Astrocyte (in vitro differentiated cells and primary cell): Measurements from ENCODE around the gene MSLN. TPM values are rescaled to one million over a fixed set of nuclear protein-coding genes. Genes with fewer than 3 reads are reported as not detected.

Experiments
- DNase-seq: peaks from one replicate; pipeline ENCODE4 v3.0.0-alpha.2; 2010; ENCODE audit warnings: low read depth
- FAIRE-seq: peaks from 2 replicates; lab custom pipeline; 2011; peaks lifted over from hg19 to GRCh38; lab: Jason Lieb, UNC
- H2AFZ ChIP-seq: 2 replicates; pipeline ENCODE4 v1.6.0; 2012; ENCODE audit warnings: low read depth, low read length, inconsistent platforms
- H3K27ac ChIP-seq: 2 replicates; pipeline ENCODE4 v1.5.1; 2011; ENCODE audit warnings: low read depth, low read length, inconsistent platforms
- H3K27me3 ChIP-seq: 2 replicates; pipeline ENCODE4 v1.6.0; 2011; ENCODE audit warnings: low read length, inconsistent platforms; ENCODE audit not compliant: insufficient read depth
- H3K36me3 ChIP-seq: 2 replicates; pipeline ENCODE4 v1.5.1; 2011; ENCODE audit warnings: low read length, inconsistent platforms; ENCODE audit not compliant: insufficient read depth
- H3K4me1 ChIP-seq: 2 replicates; pipeline ENCODE4 v1.5.1; 2011; ENCODE audit warnings: low read length, inconsistent platforms; ENCODE audit not compliant: insufficient read depth
- H3K4me2 ChIP-seq: 2 replicates; pipeline ENCODE4 v1.6.0; 2012; ENCODE audit warnings: low read length, inconsistent platforms
- H3K4me3 ChIP-seq: 2 replicates; pipeline ENCODE4 v1.5.1; 2011; ENCODE audit warnings: low read depth, mild to moderate bottlenecking, low read length, inconsistent platforms; ENCODE audit not compliant: insufficient read depth
- H3K79me2 ChIP-seq: 2 replicates; pipeline ENCODE4 v1.6.0; 2012; ENCODE audit warnings: mild to moderate bottlenecking, low read length, inconsistent platforms; ENCODE audit not compliant: insufficient read depth
- H3K9ac ChIP-seq: 2 replicates; pipeline ENCODE4 v1.6.0; 2012; ENCODE audit warnings: mild to moderate bottlenecking, low read length, inconsistent platforms
- H3K9me3 ChIP-seq: 2 replicates; pipeline ENCODE4 v1.5.1; 2012; ENCODE audit warnings: low read depth, mild to moderate bottlenecking, low read length, inconsistent platforms; ENCODE audit not compliant: insufficient read depth
- H4K20me1 ChIP-seq: 2 replicates; pipeline ENCODE4 v1.6.0; 2012; ENCODE audit warnings: low read length, inconsistent platforms; ENCODE audit not compliant: insufficient read depth
- H3K27ac Mint-ChIP-seq: one replicate; pipeline ENCODE4 v1.8.0; 2021; ENCODE audit warnings: mild to moderate bottlenecking, mixed read lengths; ENCODE audit not compliant: unreplicated experiment
- H3K27me3 Mint-ChIP-seq: one replicate; pipeline ENCODE4 v1.8.0; 2021; ENCODE audit warnings: low read depth, mixed read lengths; ENCODE audit not compliant: unreplicated experiment
- H3K36me3 Mint-ChIP-seq: one replicate; pipeline ENCODE4 v1.8.0; 2021; ENCODE audit warnings: low read depth, mixed read lengths; ENCODE audit not compliant: unreplicated experiment
- H3K4me1 Mint-ChIP-seq: one replicate; pipeline ENCODE4 v1.8.0; 2021; ENCODE audit warnings: low read depth, mixed read lengths; ENCODE audit not compliant: unreplicated experiment
- H3K4me3 Mint-ChIP-seq: one replicate; pipeline ENCODE4 v1.8.0; 2021; ENCODE audit warnings: mild to moderate bottlenecking, moderate library complexity, mixed read lengths; ENCODE audit not compliant: unreplicated experiment
- H3K9me3 Mint-ChIP-seq: one replicate; pipeline ENCODE4 v1.8.0; 2021; ENCODE audit warnings: mild to moderate bottlenecking, mixed read lengths; ENCODE audit not compliant: unreplicated experiment
- CTCF ChIP-seq: IDR thresholded peaks from 2 replicates; pipeline ENCODE4 v1.5.1; 2011; ENCODE audit warnings: low read depth, mild to moderate bottlenecking, inconsistent platforms, low read length, moderate library complexity; ENCODE audit not compliant: insufficient read depth
- EZH2 ChIP-seq: IDR thresholded peaks from 2 replicates; pipeline ENCODE4 v1.6.1; 2012; ENCODE audit warnings: mild to moderate bottlenecking, low read length, inconsistent platforms; ENCODE audit not compliant: insufficient read depth
- total RNA-seq: library from RNA; stranded (reverse); gene quantifications from 2 replicates; pipeline ENCODE4 v1.2.1, GENCODE V29; 2021

MSLN gene
- total RNA-seq, 1 donor from 2014 or later = not detected

- H3K9me3 Mint-ChIP-seq = no peaks in the 10 kb centered on the region
Observed at GRCh38 chr16:729768-730665, 30.5 kb upstream of the MSLN start.

DNA sequence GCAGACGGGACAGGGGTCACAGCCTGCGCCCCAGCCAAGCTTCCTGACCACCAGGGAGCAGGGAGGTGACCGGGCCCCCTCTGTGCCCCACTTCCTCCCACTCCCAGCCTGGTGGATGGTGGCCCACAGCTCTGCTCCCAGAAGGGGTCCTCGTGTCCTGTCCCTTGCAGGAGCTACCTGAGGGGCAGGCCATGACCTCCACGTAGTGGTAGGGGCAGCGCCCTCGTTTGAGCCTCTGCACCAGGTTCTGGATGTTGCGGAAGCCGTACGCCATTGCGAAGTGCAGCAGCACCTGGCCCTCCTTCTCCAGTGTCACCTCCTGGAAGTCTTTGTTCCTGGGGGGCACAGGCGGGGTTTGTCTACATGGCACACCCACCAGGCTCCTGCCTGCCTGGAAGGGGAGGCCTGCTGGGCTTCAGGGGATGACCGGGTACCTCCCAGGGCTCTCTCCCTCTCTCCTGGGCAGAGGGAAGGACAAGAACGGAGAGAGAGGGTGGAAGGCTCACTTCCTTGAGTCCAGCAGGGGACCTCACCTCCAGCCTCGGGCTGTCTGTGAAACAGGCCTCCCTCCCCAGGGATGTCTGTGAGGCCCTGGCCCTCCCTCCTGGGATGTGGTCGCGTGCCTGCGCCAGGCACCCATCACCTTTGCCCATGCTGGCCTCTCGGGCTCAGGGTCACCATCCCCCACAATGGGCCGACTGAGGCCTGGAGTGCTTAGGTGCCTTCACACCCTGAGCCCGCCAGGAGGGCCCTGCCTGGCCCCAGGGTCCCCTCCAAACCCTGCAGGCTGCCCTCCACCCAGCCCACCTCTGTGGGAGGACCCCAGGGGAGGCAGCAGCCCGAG is 29.6 kb upstream of the MSLN start:
- H3K27me3 Mint-ChIP-seq = no peaks in the 10 kb centered on the region
- Histone ChIP-seq H3K9ac (no peak overlapping the region), H3K4me2 (no peak overlapping the region), H4K20me1 (no peaks in the 10 kb centered on the region), H3K27ac (no peak overlapping the region), H3K4me3 (no peak overlapping the region), H2AFZ (no peak overlapping the region), H3K36me3 (peaks cover 3% of the 10 kb centered on the region), H3K79me2 (no peaks in the 10 kb centered on the region), H3K9me3 (no peaks in the 10 kb centered on the region), H3K4me1 (peaks cover 12% of the 10 kb centered on the region), H3K27me3 (no peaks in the 10 kb centered on the region)
- no peaks in the 10 kb centered on the region for H3K9me3 Mint-ChIP-seq
- H3K27ac Mint-ChIP-seq = no peak overlapping the region
- H3K4me1 Mint-ChIP-seq = no peaks in the 10 kb centered on the region
- TF ChIP-seq CTCF (no peak), EZH2 (no peak)
- no peak for DNase-seq
- FAIRE-seq = no peak
- H3K4me3 Mint-ChIP-seq = no peak overlapping the region
- H3K36me3 Mint-ChIP-seq = peaks cover 8% of the 10 kb centered on the region

More at GRCh38 chr16:729768-730665, 30.5 kb upstream of the MSLN start:
- Mint-ChIP-seq H3K36me3 (peaks cover 5% of the 10 kb centered on the region), H3K4me1 (no peaks in the 10 kb centered on the region), H3K27me3 (no peaks in the 10 kb centered on the region), H3K4me3 (no peak overlapping the region), H3K27ac (no peak overlapping the region)
- H3K4me1 ChIP-seq = peaks cover 12% of the 10 kb centered on the region
- no peak for FAIRE-seq
- no peak overlapping the region for H3K27ac ChIP-seq
- H3K9me3 ChIP-seq = no peaks in the 10 kb centered on the region
- no peaks in the 10 kb centered on the region for H4K20me1 ChIP-seq
- no peaks in the 10 kb centered on the region for H3K79me2 ChIP-seq
- DNase-seq = no peak
- no peak overlapping the region for H3K4me3 ChIP-seq
- H3K9ac ChIP-seq = no peak overlapping the region
- no peak overlapping the region for H2AFZ ChIP-seq
- no peak overlapping the region for H3K4me2 ChIP-seq
- TF ChIP-seq EZH2 = no peak
- TF ChIP-seq CTCF = no peak
- H3K36me3 ChIP-seq = no peaks in the 10 kb centered on the region
- no peaks in the 10 kb centered on the region for H3K27me3 ChIP-seq
